ENCODE results near the gene DUSP22.
"Not testable (repeated sequence)": the region's sequence is repeated elsewhere in the genome, so short reads cannot be mapped to it uniquely, and the experiment has no call there.

DUSP22 gene

GRCh38 chr6:325161-325860 is 33.0 kb downstream of the DUSP22 start:
- not testable (repeated sequence) for DNase-seq

DNA sequence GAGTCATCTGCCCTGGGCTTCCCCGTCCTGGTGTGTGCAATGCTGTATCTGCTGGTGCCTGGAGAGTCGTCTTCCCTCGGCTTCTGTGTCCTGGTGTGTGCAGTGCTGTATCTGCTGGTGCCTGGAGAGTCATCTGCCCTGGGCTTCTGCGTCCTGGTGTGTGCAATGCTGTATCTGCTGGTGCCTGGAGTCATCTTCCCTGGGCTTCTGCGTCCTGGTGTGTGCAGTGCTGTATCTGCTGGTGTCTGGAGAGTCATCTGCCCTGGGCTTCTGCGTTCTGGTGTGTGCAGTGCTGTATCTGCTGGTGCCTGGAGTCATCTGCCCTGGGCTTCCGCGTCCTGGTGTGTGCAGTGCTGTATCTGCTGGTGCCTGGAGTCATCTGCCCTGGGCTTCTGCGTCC is 33.8 kb downstream of the DUSP22 start:
- not testable (repeated sequence) for DNase-seq

DNA sequence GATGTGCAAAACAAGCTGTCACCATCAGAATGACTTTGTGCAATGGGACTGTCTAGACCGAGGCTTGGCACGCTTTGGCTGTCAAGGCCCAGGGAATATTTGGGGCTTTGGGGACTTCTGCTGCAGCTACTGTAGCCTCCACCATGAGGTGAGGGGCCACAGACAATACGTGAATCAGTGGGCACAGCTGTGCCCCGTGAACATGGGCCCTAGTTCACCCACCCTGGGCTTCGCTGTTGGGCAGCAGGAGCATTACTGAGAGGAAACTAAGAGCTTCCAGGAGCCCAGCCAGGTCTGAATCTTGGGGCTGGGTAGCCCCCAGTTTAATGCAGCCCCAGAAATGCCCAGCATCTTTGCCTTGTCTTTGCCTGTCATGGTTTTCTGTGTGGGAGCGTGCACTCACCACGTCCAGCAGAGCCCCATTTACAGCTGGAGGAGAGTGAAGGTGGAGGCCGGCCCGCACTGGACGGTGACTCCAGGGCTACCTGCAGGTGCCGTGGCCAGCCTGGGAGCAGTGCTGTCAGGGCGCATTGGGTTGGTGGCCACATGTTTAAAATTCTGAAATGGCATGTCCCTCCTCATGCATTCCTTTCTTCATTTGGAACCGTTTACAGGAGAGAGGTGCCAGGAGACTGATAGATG is 34.7 kb downstream of the DUSP22 start:
- DNase-seq, result no peak

- no peak for DNase-seq
These were observed 35.3 kb downstream of the DUSP22 start for GRCh38 chr6:327538-328116.

DNA sequence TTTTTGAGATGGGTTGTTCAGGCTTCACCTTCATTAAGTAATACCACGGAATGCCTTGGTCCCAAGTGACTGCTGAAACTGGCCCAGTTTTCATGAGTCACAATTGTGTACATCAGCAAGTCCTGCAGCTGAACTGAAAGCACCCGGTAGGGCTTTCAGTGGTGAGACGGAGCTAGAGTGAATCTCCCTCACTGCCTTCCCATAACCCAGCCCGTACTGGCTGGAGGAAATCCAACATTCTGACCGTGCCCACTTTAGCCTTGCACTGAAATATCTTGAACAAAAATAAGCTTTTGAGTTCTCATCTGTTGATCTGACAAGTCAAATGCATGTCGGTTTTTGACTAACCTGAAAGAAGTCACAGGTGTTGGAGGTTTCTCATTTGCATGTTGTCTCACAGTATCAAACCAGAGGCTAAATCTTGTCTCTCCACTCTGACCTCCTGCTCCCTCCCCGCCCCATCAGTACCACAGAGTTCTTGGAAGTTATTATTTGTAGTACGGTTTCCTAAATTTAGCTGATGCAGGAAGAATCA is 35.9 kb downstream of the DUSP22 start:
- no peak for DNase-seq

DNA sequence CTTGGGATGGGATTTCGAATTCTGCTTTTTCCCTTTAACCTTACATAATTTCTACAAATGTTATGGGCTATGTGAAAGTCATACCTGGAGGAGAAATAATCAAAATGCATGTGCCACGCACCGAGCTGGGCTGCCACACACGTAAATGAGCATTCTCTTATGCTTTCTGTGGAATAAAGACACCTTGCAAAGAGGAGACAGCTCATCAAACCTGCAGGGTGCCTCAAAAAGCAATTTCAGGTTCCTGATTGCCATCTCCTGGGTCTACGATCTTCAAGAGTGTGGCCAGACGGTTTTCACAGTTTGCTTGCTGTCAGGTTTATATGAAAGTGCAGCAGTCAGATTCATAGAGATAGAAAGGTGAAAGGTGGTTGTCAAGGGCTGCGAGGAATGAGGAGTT is 36.6 kb downstream of the DUSP22 start:
- DNase-seq, result no peak

DNA sequence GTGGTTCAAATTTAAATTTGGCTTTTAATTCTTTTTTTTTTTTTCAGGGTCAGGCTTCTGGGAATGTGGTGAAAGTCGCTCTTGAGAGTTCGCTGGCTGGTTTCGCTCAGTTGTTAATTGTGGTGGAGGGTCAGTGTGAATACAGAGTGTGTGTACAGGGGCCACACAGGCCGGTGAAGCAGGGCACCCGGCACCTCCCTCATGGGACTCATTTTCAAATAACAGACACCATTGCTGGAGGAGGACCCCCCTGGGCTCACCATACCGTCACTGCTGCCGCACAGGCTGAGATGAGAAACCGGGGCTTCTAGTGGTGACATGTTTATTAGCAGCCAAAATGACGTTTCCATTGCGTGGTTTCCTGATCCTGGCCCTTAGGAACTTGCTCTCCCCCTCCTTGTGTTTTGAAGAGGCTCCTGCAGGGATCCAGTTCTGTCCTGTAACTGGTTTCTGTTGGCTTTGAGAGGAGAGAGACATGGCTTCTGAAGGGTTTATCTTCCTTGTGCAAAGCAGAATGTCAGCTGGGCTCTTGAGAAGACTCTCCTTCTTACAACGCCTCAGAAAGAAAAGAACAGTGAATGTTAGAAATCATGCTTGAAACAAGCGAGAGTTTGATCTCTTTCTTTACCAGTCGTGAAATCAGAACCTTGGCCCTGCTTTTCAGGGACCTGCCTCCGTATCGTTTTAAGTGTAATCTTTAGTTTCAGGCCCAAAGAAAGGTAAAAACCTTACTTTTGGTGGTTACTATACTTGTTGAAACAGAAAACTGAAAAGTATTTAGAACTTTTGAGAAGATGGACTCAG is 37.8 kb downstream of the DUSP22 start:
- no peak for DNase-seq

- DNase-seq, result no peak
These were observed 38.7 kb downstream of the DUSP22 start for GRCh38 chr6:330948-331347.

DNA sequence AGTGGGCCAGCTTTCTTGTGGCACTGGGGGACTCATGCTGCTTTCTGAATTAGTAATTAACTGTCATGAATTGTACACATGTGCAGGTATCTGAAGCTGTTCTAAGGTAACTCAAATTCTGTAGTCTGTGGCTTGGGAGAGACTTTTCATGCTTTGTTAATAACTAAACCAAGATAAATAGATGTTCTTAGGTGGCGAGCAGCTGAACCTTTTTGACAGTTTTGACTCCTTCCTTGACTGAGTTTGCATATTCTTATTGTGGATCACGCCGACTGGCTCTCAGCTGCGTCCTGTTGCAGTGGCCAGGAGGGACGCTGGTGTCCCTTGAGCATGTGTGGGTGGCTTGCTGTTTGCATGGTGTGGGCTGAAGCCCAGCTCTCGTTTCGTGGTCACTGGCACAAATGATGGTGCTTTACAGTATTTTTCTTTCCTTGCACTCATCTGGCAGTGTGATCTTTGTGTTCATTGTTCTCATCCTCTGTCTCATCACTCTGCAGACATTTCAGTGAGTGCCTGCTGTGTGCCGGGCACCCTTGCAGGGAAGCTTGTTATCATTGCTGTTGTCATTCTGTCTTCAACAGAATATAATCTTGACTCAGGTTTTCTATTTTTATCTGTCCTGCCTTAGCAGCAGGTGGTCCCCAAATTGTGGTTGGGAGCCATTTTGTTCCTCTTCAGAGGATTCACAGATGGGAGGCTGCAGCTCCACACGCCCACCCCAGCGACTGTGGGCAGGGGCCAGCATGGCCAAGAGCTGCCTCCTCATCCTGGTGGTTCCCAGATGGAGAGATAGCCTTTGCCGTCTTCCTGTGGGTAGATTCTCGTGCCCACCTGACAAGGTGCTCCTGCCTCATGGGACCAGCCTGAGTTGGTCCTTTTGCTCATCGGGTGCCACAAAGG is 39.6 kb downstream of the DUSP22 start:
- no peak for DNase-seq

DNA sequence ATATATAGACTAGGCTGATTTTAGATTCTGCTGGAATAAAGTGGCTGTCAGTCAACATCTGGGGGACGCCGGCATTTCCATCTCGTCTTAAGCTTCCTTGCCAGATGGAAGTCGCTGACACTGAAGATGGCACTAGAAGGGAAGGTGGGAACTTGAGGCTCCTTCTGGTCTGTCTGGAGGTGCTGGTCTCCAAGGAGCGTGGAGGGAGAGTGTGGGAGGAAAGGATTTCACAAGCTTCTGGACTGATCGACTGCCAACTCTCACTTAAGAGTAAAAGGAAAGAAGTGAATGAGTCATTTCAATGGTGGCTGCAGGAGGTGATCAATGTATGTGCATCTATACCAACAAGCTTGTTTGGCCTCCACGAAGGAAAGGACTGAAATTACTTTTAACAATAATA is 40.4 kb downstream of the DUSP22 start:
- no peak for DNase-seq

- no peak for DNase-seq
These were observed 41.2 kb downstream of the DUSP22 start for GRCh38 chr6:333379-334002.

DNA sequence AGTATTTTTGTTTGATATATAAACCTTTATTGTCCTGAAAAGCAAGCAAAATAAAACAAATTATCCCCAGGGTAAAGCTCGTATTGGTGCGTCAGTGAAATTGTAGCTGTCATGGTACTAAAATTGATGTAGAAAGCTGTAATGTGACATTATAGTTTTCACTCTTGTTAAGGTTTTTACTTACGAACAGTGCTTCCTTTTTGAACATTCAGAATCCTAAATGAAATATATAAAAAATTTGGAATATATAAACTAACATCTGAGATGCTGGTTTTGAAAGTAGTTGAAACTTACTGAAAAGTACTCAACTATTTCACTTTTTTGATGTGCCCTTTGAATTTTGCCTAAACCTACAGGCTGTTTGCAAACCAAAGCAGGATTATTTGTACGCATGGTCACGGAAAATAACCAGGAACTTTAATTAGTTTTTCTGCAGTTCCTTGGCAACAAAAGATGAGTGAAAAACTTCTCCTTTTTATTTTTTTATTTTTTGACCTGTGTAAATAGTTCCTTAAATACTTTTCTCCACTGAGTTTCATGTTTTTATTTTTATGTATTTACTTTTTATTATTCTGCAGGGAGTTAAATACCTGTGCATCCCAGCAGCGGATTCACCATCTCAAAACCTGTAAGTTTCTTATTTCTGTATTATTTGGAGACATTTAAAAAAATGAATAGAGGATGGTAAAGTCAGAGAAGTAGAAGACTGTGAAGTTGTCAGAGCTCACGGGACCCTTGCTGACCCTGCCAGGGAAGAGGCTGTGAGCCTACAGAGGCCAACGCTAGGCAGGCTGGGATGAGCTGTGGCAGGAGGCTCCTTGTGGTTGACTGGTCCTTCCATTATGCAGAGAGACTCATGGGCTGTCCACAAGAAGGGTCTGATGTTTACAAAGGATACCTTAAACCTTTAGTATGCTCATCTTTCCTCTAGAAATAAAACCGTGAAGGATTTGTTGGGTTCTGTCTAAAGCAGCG is 42.5 kb downstream of the DUSP22 start:
- no peak for DNase-seq

DNA sequence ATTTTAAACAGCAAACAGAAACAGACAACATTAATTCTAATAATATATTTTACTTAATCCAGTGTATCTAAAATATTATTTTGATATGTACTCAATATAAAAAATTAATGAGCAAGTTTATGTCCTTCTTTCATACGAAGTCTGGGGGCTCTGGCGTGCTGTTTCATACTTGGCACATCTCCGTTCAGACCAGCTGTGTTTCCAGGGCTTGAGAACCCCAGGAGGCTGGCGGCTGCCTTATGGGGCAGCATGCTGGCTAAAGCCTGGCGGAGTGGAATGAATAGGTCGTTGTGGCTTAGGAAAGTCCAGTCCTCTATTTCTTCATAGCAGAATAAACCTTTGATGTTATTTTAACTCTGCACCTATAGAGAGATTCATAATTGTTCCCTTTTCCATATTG is 43.3 kb downstream of the DUSP22 start:
- no peak for DNase-seq

DNA sequence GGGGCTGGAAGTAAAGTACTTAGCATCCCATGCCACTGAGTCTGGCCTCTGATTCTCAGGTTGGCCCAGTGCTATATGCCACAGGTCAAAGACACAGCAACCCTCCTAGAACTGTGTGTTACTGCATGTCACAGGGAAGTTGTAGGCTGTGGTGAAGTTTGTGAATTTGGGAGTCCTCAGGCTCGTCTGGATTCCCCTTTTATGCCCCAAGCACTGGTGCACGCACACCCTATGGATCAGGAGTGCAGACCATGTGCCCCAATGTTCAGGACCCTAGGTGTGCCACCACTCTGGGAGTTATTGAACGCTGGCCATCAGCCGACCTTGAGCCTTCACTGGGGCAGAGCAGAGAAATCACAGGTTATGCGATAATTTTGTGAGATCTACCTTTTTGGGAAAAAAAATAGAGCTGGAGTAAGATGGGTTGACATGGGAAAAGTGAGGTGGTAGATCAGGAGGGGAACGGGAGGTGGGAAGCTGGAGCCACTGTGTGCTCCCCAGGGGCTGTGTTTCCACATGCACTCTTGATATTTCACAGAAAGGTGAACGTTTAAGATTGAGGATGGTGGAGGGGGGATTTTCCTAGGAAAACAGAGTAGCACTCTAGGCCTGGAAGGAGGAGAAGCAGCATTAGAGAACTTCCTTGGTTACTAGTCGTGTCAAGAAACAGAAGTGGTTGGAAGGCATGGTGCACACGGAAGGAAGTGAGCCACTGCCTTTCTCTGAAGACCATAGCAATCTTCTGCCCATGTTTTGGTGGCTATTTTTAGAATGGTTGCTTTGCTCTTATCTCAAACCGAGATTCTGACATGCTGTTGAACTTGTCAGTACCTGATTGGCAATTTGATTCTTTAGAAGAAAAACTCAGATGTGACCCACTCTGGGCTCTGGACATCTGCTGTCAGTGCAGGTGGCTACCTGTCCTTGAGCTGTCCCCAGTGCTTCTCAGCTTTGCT is 44.1 kb downstream of the DUSP22 start:
- DNase-seq, result no peak

DNA sequence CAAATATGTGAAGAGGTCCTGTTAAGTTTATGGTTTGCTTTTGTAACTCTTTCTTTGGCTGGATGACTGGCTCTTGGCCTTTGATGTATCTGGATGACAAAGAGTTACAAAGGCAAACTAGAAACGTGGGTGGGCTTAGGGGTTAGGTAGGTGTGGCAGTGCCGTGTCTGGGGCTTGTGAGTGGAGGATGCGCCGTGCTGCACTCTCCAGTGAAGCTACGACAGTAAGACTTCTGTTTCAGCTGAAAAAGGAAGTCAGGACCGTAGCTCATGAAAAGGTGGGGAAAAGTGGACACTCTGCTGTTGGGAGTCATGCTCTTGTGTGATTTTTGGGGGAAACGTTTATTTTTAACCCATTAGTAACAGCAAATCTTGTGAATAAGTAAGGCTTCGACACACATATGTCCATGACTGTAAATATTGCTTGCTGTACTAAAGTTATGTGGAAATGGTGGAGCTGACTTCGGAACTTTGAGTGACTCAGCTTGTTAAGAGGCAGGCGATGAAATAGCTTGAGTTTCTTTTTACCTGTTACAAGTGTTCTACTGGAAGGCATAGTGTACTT is 45.6 kb downstream of the DUSP22 start:
- DNase-seq, result no peak

DNA sequence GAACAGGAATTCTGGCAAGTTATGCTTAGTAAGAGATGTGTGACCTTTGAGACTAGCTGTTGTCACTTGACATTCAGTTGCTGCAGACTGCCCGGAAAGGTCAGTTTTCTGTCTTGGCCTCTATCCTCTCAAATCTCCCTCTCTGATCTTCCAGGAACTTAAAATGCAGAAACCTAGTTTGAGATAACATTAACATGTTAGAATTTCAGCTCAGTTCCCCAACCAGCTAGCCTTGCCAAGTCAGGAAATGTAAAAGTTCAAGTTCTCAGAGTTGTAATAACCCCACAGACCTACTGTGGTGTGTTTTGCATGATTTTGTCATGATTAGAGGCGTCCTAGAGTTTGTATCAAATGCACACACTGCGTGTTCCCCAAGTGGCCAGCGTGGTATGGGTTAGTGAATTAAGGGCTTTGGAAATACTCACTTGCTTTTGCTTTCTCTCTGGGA is 46.6 kb downstream of the DUSP22 start:
- no peak for DNase-seq

DNA sequence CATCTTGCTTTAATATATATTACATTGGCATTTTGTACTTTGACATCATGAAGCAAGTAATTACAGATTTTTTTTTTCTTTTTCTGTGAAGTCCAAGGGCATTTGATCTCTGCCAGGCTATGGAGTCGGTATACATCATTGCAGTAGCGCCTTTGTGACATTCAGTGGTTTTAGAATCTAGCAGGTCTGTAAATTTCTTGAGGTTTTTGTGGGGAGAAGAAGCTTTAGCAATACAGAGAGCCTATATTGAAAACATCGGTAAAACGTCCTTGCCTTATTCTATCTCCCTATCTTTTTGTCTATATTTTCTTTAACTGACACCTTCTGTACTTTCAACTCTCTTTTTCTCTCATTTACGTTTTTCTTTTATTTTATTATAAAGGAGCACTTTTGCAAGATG is 47.2 kb downstream of the DUSP22 start:
- no peak for DNase-seq

DNA sequence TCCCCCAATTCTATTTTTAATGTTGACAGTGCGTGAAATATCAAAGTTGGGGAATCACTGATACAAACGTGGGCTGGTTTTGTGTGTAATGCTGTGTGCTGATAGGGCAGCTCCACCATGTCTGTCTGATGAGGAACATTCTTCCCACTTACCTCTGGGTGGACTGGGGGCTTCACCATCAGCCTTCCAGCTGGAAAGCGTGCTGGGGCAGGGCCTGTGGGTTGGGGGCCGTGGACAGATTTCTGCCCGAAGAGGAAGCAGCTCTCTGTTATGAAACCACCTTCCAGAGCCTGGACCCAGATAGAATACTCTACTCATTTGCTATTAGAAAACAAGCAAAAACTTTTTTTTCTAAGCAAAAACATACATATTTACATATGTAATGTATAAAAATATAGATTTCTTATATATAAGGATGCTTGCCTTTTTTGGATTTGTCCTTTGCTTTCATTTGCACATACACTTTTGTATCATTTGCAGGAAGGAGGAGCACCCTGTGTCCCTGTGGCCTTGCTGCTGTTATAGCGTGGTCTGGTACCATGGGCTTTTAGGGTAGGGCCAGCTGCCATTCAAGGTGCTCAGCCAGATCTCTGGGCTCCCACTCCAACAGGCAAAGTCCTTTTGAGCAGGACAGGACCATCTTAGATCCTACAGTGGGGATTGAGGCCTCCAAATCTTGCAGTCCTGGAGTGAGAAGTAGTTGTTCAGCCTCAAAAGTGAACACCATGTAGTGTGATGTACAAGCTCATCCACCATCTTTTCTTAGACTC is 48.1 kb downstream of the DUSP22 start:
- DNase-seq, result no peak
